H7 (cell line): ENCODE results near the gene MCTP1. TPM values are rescaled to one million over a fixed set of nuclear protein-coding genes. Genes with fewer than 3 reads are reported as not detected.
A peak's percentile ranks its signal among the peaks of the same experiment; 100 is the strongest.

Experiments used
- DNase-seq: peaks from one replicate; pipeline ENCODE4 v3.0.0; 2012
- H3K27me3 ChIP-seq: 2 replicates; pipeline ENCODE4 v1.6.0; 2011; ENCODE audit warnings: mild to moderate bottlenecking, low read length; ENCODE audit not compliant: control insufficient read depth, insufficient read depth
- H3K36me3 ChIP-seq: replicated peaks from 2 replicates; pipeline ENCODE4 v1.5.1; 2011; ENCODE audit warnings: low read length; ENCODE audit not compliant: control insufficient read depth, insufficient read depth
- H3K4me3 ChIP-seq: 2 replicates; pipeline ENCODE4 v1.5.1; 2011; ENCODE audit warnings: low read depth, mild to moderate bottlenecking, control low read depth, low read length, moderate library complexity; ENCODE audit not compliant: insufficient read depth
- total RNA-seq: library from RNA; depleted of rRNA; stranded (reverse); fragments of >200 nt; shearing (Covaris generic); gene quantifications from 2 replicates; pipeline ENCODE4 v1.2.3, GENCODE V29; 2014

Gene MCTP1
- total RNA-seq, 1 experiment from 2014 or later: 1.0 TPM

DNA sequence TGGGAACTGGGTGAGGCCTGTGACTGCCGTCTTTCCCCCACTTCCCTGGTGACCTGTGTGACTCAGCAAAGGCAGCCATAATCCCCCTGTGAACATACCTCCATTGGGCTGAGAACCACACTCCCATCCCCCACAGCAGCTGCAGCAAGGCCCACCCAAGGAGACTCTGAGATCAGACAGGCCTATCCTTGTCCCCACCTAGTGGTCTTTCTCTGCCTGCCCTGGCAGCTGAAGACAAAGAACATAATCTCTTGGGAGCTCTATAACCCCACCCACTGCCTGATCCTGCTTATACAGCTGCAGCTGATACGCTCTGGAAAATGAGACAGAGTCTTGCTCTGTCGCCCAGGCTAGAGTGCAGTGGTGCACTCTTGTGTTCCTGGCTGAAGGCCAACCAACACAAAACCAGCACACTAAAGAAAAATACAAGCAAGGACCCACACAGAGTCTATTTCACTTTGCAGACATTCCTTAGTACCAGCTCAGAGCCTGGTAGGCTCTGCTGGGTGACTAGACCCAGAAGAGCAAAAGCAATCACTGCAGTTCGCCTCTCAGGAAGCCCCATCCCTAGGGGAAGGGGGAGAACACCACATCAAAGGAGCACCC, 106.7 kb downstream of the MCTP1 start:
- no peak overlapping the region for H3K4me3 ChIP-seq
- H3K36me3 ChIP-seq: no peaks in the 10 kb centered on the region
- H3K27me3 ChIP-seq: no peaks in the 10 kb centered on the region
- peak; percentile 19 for DNase-seq

DNA sequence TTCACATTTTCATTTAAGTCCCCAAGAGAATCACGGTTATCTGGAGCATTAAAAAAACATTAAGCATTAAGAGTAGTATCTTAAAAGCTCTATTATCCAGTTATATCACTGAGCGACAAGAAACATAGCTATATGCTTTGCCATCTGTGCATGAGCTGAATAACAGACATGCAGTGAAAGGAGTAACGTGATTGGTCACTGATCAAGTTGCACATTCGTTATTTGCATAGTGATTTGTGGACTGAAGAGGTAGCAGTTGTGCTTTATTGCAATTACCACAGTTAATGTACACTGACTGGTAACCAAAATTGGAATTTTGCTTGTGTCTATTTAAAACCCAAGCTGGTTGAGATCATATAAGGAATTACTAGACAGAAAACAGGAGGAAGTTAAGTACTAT, 107.4 kb downstream of the MCTP1 start:
- Histone ChIP-seq H3K36me3 (no peaks in the 10 kb centered on the region), H3K4me3 (no peak overlapping the region), H3K27me3 (no peaks in the 10 kb centered on the region)
- DNase-seq: no peak

DNA sequence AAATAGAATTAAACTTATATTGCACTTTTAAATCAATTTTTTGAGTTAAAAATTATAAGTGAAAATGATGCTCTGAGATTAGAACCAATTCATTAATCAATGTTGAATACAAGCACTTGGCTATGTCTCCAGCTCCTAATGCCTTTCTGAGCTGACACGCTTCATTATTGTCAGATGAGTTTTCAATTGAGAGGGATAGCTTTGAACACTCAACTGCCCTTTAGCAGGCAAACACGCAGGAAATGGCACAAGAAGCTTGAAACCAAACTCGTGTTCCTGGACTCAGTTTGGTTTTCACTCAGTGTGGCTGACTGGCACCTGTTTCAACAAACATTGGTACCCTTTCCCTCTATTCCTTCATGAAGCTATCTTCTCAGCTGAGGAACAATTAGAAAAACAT, 109.8 kb downstream of the MCTP1 start:
- H3K27me3 ChIP-seq: no peaks in the 10 kb centered on the region
- no peak overlapping the region for H3K4me3 ChIP-seq
- DNase-seq: no peak
- no peaks in the 10 kb centered on the region for H3K36me3 ChIP-seq

DNA sequence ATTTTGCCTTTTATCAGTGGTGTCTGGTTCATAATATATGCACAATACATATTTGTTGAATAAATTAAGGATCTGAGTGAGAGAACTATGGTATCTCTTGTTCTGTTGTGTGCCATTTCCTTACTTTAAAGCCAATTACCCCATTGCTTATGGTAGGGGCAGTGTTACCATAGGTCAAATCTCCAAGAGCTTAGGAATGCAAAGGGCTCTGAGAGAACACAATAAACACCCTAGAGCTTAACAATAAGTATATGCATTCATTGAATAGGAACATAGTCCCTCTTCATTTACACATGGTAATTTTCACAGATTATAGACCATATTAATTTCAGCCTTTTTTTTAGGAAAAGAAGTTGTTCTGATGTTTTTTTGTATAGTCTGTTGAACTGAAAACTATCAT, 112.2 kb downstream of the MCTP1 start:
- no peaks in the 10 kb centered on the region for H3K36me3 ChIP-seq
- H3K27me3 ChIP-seq: no peaks in the 10 kb centered on the region
- DNase-seq: peak; percentile 19
- no peak overlapping the region for H3K4me3 ChIP-seq

DNA sequence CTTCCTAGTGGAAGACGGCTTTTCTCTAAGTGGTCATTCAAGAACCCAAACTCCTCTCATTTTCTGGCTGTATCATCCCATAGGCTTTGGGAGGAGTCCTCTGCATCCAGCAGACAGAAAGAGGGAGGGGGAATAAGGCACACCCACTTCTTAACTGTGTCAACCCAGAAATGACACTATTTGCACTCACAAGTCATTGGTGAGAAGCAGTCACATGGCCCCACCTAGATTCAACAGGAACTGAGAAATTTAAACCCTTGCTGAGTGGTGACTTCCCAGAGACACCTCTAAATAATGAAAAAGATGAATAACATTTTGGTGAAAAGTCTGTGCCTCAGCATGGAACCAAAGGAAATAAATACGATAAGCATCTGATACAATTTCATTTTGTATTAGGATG, 120.0 kb downstream of the MCTP1 start:
- no peaks in the 10 kb centered on the region for H3K36me3 ChIP-seq
- H3K27me3 ChIP-seq: no peaks in the 10 kb centered on the region
- no peak overlapping the region for H3K4me3 ChIP-seq
- no peak for DNase-seq

DNA sequence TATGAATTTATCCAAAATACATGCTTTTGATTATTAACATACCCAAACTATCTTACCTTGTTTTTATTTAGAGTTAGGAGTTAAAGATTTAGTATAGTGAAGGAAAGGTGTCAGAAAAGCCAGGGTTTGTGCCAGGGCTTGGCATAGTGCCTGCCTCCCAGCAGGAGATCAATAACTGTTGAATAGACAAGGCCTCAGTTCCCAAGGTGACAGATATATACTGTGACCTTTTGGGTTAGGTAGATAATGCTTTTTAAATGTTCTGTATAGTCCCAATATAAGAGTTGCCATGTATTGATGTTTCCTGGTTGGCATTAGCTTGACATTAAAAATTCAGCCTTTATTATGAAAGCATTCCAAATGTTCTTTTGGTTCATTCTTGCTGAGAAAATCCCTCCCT, 121.8 kb downstream of the MCTP1 start:
- no peak for DNase-seq
- Histone ChIP-seq H3K27me3 (no peaks in the 10 kb centered on the region), H3K4me3 (no peak overlapping the region), H3K36me3 (no peaks in the 10 kb centered on the region)

DNA sequence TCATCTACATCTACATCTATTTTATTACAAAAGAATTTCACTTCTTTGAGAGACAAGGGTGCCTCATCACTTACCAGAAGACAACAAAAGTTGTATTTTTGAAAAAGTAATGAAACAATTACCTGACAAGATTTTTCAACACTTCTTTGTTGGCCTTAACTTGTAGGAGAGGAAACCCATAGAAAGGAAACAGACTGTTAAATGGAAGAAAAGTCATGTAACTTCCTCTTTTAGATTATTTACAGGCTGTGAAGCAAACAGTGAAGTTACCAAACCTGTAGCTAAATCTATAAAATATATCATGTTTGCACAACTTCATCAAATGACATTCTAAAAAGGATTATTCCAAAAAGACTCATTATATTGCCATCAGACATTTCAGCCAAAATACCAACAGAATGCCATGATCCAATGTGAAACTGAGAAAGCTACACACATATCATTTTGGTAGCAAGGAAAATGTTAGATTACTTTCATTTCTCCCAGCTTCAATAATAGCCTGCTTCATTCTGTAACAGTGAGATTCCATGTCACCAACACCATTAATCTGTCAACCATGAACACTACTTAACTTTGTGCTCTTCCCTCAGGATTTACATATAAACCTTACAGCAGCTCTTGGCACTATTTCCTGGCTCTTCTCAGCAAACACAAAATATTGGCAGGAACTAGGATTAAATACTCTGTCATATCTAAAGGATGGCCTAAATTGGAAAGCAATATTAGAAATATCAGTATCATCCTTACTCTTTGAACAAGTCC, 122.5 kb downstream of the MCTP1 start:
- Histone ChIP-seq H3K36me3 (no peaks in the 10 kb centered on the region), H3K4me3 (no peak overlapping the region), H3K27me3 (no peaks in the 10 kb centered on the region)
- no peak for DNase-seq

DNA sequence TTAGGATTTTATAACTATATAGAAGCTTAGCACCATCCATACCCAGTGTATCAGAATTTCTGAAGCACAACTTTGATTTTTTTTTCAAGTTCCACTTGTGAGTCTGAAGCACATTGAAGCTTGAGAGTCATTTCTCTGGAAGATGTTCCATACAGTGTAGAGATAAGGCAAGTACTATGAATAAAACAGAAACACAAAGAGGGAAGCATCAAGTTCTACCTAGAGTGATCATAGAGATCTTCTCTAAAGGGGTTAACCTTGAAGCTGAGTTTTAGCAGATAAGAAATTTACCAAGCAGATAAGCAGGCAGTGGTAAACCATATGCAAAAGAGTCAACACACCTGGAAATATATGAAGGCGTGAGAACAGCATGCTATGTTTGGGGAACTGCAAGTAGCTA, 125.3 kb downstream of the MCTP1 start:
- H3K27me3 ChIP-seq: no peaks in the 10 kb centered on the region
- no peaks in the 10 kb centered on the region for H3K36me3 ChIP-seq
- DNase-seq: no peak
- no peak overlapping the region for H3K4me3 ChIP-seq

DNA sequence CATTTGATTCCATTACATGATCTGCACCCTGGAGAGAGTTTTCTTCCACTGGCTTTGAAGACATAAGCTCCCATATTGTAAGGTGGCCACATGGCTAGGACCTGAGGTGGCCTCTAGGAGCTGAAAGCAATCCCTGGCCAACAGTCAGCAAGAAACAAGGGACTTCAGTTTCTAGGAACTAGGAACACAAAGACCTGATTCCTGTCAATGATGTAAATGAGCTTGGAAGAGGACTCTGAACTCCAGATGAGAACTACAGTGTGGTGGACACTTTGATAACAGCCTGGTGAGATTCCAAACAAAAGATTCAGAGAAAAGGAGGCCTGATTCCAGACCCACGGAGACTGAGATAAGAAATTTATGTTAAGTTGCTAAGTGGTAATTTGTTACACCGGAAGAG, 129.0 kb downstream of the MCTP1 start:
- H3K36me3 ChIP-seq: no peaks in the 10 kb centered on the region
- no peak for DNase-seq
- H3K27me3 ChIP-seq: no peaks in the 10 kb centered on the region
- H3K4me3 ChIP-seq: no peak overlapping the region

DNA sequence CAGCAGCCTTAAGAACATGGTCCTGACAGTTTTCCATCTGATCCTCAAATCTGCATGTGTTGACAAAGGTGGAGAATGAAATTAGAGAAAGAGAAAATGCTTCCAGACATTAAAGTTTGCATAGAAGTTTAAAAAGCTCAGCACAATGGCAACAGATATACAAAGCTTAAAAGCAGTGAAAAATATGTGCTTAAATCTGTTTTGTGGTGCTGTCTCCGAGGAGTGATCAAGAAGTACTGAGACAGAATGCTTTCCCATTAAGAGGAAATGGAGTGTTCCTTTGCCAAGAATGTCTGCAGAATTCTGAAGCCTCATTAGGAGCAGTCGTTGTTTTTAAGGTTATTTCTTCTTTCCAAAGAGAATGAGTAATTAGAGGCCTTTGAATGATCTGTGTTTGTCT, 131.4 kb downstream of the MCTP1 start:
- DNase-seq: no peak
- Histone ChIP-seq H3K36me3 (no peaks in the 10 kb centered on the region), H3K27me3 (no peaks in the 10 kb centered on the region), H3K4me3 (no peak overlapping the region)

DNA sequence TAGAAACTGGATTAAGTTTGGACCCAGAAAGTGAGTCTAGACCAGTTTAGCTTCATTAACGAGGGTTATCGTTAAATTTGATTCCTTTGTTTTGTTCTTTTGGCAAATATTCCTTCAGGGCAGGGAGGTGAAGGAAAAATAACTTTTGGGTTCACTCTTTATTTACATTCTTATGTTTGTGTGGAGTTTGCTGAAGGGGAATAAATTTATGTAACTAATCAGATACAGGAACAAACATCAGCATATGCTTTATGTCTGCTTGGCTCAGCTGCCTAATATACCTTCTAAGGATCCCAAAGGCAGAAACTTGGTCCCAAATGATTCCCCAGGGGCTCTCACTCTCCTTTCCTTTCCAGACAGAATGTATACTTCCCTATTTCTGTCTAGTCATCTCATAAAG, 132.4 kb downstream of the MCTP1 start:
- Histone ChIP-seq H3K4me3 (no peak overlapping the region), H3K27me3 (no peaks in the 10 kb centered on the region), H3K36me3 (no peaks in the 10 kb centered on the region)
- DNase-seq: no peak

DNA sequence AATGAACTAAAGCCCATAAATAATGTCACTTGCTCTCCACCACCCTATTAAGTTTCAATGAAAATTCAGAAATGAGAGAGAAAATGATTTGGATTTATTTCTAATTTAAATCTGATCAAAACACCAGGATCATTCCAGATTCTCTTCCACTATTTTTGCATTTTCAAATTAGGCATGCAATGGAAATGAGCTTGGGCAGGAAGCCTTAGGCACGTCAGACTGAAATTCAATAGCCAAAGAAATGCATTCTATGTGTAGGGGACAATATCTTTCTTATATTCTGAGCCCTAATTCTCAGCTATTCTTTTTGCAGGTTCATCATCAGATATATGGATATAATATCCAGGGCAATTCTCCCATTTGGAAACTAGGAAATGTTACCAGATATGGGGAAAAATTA, 132.8 kb downstream of the MCTP1 start:
- Histone ChIP-seq H3K36me3 (no peaks in the 10 kb centered on the region), H3K27me3 (no peaks in the 10 kb centered on the region), H3K4me3 (no peak overlapping the region)
- no peak for DNase-seq

DNA sequence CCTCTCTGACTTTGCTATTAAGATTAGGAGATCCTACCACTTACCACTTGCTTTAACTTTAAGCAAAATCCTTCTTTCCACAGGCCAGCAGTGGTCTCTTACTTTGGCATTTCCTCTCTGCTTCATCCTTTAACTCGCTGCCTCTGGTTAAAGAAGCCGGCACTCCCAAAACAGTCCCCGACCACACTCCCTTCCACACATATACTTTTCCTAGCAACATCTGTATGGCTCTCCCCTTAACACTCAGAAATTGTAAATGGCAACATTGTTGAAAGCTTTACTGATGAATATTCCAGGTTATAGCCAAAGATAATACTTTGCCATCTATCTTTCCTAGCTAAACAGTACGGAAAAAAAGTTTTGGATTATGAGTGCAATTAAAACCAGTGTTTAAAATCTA, 133.2 kb downstream of the MCTP1 start:
- DNase-seq: no peak
- H3K36me3 ChIP-seq: no peaks in the 10 kb centered on the region
- H3K27me3 ChIP-seq: no peaks in the 10 kb centered on the region
- H3K4me3 ChIP-seq: no peak overlapping the region

DNA sequence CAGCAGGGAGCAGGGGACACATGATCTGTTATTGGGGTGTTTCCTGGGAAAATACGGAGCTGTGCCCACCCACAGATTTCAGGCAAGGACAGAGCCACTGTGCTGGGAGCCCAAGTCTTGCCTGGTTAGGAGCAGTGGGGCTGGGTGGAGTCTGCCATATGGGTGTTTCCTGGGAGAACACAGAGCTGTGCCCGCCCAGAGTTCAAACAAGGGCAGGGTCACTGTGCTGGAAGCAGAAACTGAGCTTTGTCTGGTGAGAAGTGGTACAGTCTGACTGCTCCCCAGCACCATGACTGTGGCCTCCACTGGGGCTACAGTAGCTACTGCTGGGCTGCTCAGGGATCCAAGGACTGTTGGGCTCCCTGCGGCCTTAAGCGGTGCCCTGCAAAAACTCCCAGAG, 135.5 kb downstream of the MCTP1 start:
- no peak for DNase-seq
- Histone ChIP-seq H3K4me3 (no peak overlapping the region), H3K36me3 (no peaks in the 10 kb centered on the region), H3K27me3 (no peaks in the 10 kb centered on the region)

DNA sequence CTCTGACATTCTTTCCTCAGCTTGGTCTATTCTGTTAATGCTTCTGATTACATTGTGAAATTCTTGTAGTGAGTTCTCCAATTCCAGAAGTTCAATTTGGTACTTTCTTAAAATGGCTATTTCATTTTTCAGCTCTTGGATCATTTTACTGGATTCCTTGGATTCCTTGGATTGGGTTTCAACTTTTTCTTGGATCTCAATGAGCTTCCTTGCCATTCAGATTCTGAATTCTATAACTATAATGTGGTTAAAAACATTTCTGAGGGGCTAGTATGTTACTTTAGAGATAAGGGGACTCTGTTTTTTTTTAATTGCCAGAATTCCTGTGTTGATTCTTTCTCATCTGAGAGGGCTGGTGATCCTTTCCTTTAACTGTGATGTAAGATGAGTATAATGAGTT, 136.4 kb downstream of the MCTP1 start:
- no peaks in the 10 kb centered on the region for H3K36me3 ChIP-seq
- H3K27me3 ChIP-seq: no peaks in the 10 kb centered on the region
- DNase-seq: no peak
- no peak overlapping the region for H3K4me3 ChIP-seq
